Testis (tissue), 2 donors: ENCODE data around the gene MMP20.

Source experiments
- CTCF ChIP-seq, 3 experiments: fragments of 450-650 bp in 2 of 3; fragments of 200-600 bp in 1 of 3; sonication (generic) in 1 of 3; IDR thresholded peaks; one replicate each; pipeline ENCODE4 v1.5.1; 2016 to 2019; ENCODE audit warnings: antibody characterized with exemption in 3 of 3, mild to moderate bottlenecking in 2 of 3, moderate library complexity in 1 of 3
- POLR2A ChIP-seq: fragments of 450-650 bp; IDR thresholded peaks from one replicate; pipeline ENCODE4 v1.6.1; 2017; ENCODE audit warnings: antibody characterized with exemption, mild to moderate bottlenecking, moderate library complexity

GRCh38 chr11:102615894-102616432 is 9.2 kb downstream of the MMP20 start:
- TF ChIP-seq CTCF (IDR thresholded peaks at IDR 0.05) (no peak), POLR2A (no peak)
